LNCaP clone FGC (cell line): ENCODE measurements around the gene KRT24.
A peak's percentile ranks its signal among the peaks of the same experiment; 100 is the strongest.

Experiments used
- DNase-seq: peaks from one replicate; pipeline ENCODE4 v3.0.0-alpha.2; 2011; ENCODE audit warnings: low read depth
- H3K4me3 ChIP-seq: 2 replicates; pipeline ENCODE4 v1.5.1; 2011; ENCODE audit warnings: mild to moderate bottlenecking, low read depth, low read length, control low read depth
- TF ChIP-seq, protein P1 (sequence below): IDR thresholded peaks from 2 replicates; pipeline ENCODE4 v1.5.1; 2012; ENCODE audit warnings: mild to moderate bottlenecking; ENCODE audit not compliant: control insufficient read depth, insufficient read depth; ENCODE audit errors: extremely low read depth

The KRT24 gene

DNA sequence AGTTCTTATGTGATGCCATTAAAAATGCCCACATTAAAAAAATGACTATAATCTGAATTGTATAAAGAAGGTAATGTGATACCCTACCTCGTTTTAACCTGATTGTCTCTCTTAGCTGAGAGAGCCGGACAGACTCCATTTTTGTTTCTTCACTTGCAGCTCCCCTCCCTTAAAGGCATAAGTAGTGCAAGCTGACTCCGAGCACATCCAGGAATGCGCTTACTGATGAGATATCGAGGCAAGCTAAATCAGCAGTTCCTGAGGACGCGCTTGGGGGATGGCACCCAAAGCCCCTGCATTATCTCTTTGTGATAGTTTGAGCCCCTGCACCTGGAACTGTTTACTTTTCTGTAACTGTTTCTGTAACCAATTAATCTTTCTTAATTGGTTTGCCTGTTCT is 6.3 kb downstream of the KRT24 start:
- TF ChIP-seq, protein P1, sequence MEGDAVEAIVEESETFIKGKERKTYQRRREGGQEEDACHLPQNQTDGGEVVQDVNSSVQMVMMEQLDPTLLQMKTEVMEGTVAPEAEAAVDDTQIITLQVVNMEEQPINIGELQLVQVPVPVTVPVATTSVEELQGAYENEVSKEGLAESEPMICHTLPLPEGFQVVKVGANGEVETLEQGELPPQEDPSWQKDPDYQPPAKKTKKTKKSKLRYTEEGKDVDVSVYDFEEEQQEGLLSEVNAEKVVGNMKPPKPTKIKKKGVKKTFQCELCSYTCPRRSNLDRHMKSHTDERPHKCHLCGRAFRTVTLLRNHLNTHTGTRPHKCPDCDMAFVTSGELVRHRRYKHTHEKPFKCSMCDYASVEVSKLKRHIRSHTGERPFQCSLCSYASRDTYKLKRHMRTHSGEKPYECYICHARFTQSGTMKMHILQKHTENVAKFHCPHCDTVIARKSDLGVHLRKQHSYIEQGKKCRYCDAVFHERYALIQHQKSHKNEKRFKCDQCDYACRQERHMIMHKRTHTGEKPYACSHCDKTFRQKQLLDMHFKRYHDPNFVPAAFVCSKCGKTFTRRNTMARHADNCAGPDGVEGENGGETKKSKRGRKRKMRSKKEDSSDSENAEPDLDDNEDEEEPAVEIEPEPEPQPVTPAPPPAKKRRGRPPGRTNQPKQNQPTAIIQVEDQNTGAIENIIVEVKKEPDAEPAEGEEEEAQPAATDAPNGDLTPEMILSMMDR = no peak
- DNase-seq = no peak
- H3K4me3 ChIP-seq = no peak overlapping the region

DNA sequence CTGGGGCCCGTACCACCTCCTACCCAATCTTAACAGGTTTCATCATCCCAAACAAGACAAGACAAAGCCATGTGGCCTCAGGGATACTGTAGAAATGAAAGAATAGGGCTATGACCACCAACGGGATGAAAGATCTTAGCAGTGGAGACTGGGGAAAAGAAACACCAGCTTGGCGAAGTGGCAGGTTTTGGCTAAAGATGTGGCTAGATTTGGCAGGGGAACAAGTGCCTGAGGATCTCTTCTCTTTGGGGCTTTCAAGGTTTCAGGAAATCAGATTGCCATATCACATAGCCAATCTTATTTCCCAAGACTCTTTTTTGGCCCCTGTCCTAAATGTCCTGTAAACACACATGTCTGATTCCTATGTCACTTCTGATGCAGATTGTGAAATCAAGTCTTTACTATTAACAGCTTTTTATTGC is 6.9 kb downstream of the KRT24 start:
- TF ChIP-seq, protein P1 = no peak
- DNase-seq = peak; percentile 69
- no peak overlapping the region for H3K4me3 ChIP-seq

- no peak for DNase-seq
- H3K4me3 ChIP-seq = no peak overlapping the region
- TF ChIP-seq, protein P1 = no peak
Observed at GRCh38 chr17:40695874-40696472, 7.6 kb downstream of the KRT24 start.

GRCh38 chr17:40694584-40694983 is 9.0 kb downstream of the KRT24 start:
- TF ChIP-seq, protein P1 = no peak
- DNase-seq = peak; percentile 51
- no peak overlapping the region for H3K4me3 ChIP-seq

DNA sequence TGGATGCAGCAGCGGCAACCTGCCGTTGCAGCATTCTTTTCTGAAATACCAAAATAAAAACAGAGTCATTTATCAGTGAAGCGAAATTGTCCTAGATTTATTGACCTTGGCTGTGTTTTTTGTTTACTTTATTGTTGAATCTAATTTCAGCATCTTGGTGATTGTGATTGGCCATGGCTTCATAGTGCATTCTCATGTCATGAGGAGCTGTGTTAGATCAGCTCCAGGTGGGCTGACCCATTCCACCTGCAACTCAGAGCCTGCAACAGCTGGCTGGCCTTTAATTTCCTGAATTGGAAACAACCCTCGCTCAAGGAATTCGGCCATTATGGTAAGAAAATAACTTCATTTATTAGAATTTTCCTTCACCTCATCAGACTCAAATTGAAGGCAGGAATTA is 16.4 kb downstream of the KRT24 start:
- TF ChIP-seq, protein P1 = no peak
- peak; percentile 36 for DNase-seq
- H3K4me3 ChIP-seq = no peak overlapping the region

DNA sequence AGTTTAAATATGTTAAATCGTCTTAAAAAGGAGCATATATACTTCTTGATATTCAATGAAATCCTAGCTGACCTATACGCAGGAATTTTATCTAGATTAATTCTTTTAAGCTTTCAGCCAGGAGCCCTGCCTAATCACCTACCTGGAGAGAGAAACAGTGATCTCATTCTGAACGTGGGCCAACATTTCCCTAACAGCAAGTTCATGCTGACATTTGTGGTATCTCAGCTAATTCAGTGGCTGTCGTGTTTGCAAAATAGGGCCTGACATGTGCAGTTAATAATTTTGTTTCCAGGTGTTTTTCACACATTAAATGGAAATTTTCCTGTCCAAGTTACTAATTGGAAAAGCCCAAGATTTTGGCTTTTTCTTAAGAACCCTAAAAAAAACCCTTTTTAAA is 17.4 kb downstream of the KRT24 start:
- TF ChIP-seq, protein P1 = no peak
- no peak overlapping the region for H3K4me3 ChIP-seq
- DNase-seq = peak; percentile 66

DNA sequence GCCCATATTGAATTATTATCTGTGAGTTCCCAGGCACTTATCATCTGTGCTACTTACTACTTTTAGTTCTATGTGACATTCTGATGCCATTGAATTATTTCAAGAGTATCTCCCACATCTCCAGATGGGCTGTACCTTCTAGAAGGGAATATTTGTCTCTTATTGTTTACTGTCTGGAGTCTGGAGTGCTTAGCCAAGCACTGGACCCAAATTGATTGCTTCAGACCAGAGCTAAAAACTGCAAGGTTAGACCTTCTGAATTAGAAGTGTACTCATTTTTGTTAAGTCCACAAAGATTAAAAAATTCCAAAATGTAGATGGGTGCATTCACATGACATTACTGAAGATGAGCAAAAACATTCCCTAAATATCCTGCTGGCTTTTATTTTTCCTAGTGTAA is 22.6 kb downstream of the KRT24 start:
- no peak overlapping the region for H3K4me3 ChIP-seq
- TF ChIP-seq, protein P1 = no peak
- DNase-seq = no peak
